Heart right ventricle (tissue), 16 donors: ENCODE measurements around the gene HES1. TPM values are rescaled to one million over a fixed set of nuclear protein-coding genes. Genes with fewer than 3 reads are reported as not detected.
"Not testable (repeated sequence)": the region's sequence is repeated elsewhere in the genome, so short reads cannot be mapped to it uniquely, and the experiment has no call there.

ENCODE experiments used
- ATAC-seq, 8 donors: fragments of 200-7000 bp; cut with Tn5 transposase; one replicate each; pipeline ENCODE4 v1.9.1; 2020; ENCODE audit warnings: mild to moderate bottlenecking in 8 of 8, moderate library complexity in 8 of 8, moderate number of reproducible peaks in 1 of 8
- DNase-seq, 2 donors: peaks; one replicate each; pipeline ENCODE4 v3.0.0-alpha.2; 2020
- H3K27ac ChIP-seq, 10 donors: fragments of 200-600 bp; sonication (generic) in 2 of 10; one replicate each; pipeline versions ENCODE4 v1.5.0 to v1.8.0; 2020 to 2022; ENCODE audit warnings: mild to moderate bottlenecking in 3 of 10
- H3K27me3 ChIP-seq, 7 donors: fragments of 200-600 bp; one replicate each; pipeline ENCODE4 v1.8.0; 2021 to 2022; ENCODE audit warnings: mild to moderate bottlenecking in 2 of 7
- H3K36me3 ChIP-seq, 9 donors: fragments of 200-600 bp; sonication (generic) in 1 of 9; one replicate each; pipeline versions ENCODE4 v1.5.0 to v1.8.0; 2020 to 2022; ENCODE audit warnings: mild to moderate bottlenecking in 2 of 9
- H3K4me1 ChIP-seq, 9 donors: fragments of 200-600 bp; sonication (generic) in 1 of 9; one replicate each; pipeline versions ENCODE4 v1.5.0 to v1.8.0; 2020 to 2022; ENCODE audit warnings: mild to moderate bottlenecking in 4 of 9
- H3K4me3 ChIP-seq, 10 donors: fragments of 200-600 bp; sonication (generic) in 2 of 10; one replicate each; pipeline versions ENCODE4 v1.5.0 to v1.8.0; 2020 to 2022; ENCODE audit warnings: mild to moderate bottlenecking in 7 of 10, moderate library complexity in 2 of 10
- H3K9me3 ChIP-seq, 11 donors: fragments of 200-600 bp in 10 of 11; sonication (generic) in 2 of 11; one replicate each; pipeline versions ENCODE4 v1.5.0 to v1.8.0; 2013 to 2022; ENCODE audit warnings: mild to moderate bottlenecking in 2 of 11, control low read depth in 1 of 11, moderate library complexity in 1 of 11
- WGBS, 2 donors: extraction: QIAGEN DNeasy Blood & Tissue Kit; methylation state at CpG; one replicate each; pipeline ENCODE4 v1.1.7; 2013; ENCODE audit warnings: inconsistent platforms in 1 of 2; 5-methylcytosine and 5-hydroxymethylcytosine counted together
- intact Hi-C, 10 donors: fragments of 100-400 bp; cut with DNase I; formaldehyde crosslinking; loops; one replicate each; pipeline versions ENCODE4 v1.11.1 to v1.14.2; 2022
- polyA plus RNA-seq, 2 donors: library from polyadenylated mRNA; stranded (reverse); fragments of 200-250 nt; gene quantifications; one replicate each; pipeline ENCODE4 v1.2.3, GENCODE V29; 2013
- total RNA-seq, 10 donors: library from RNA; stranded (reverse); fragmentation: NEBNext Ultra II Directional in 3 of 10; extraction: Animal tissue kit (Norgen Biotek cat#: 25700) in 3 of 10; gene quantifications; one replicate each; pipeline versions ENCODE4 v1.2.1 to v1.2.4, GENCODE V29; 2021 to 2023
- TF ChIP-seq, protein P1 (sequence below), 9 donors: fragments of 200-600 bp; sonication (generic) in 2 of 9; IDR thresholded peaks; one replicate each; pipeline versions ENCODE4 v1.5.0 to v1.8.0; 2021 to 2022; ENCODE audit warnings: antibody characterized with exemption in 9 of 9, mild to moderate bottlenecking in 5 of 9, moderate library complexity in 1 of 9
- donor health status: Arrhythmogenic right ventricular cardiomyopathy.
- donor health status: ischemic (EF 13 %, LVEDD 7.1; RV severe dilation, severe dysfunction).
- donor health status: healthy with polysubstance abuse.
- donor health status: DM: no; HTN: yes; CAD: no.
- donor health status: DM: no; HTN: no; CAD: no.
- donor health status: ischemic (EF 25% LVEDD 6.9; RV normal size, moderate dysfunction).
- donor health status: ischemic (EF 25% LVEDD 5.7; RV mildly dilated, moderate dysfunction).
- donor health status: healthy.
- donor health status: DM: yes; HTN: yes; CAD: no.
- donor health status: Ischemic cardiomyopathy.
- donor health status: ischemic (EF 35%, LVEDD 5.7; RV mildly dilated, moderate dysfunction).
- donor health status: nonischemic (EF 11% LVEDD 7.7; RV severe dilation, severe dysfunction).
- donor health status: DM: yes; HTN: yes; CAD: no.
- donor health status: PGD.
- donor health status: ischemic (EF 29% LVEDD 5.4; RV normal size, mild dysfunction).
- donor health status: nonischemic (EF 23%, LVEDD 6.1; RV moderate dilation, normal function).

HES1 gene
- total and polyA plus RNA-seq, 12 donors: 6.8 to 43.2 (median 22.0) TPM

DNA sequence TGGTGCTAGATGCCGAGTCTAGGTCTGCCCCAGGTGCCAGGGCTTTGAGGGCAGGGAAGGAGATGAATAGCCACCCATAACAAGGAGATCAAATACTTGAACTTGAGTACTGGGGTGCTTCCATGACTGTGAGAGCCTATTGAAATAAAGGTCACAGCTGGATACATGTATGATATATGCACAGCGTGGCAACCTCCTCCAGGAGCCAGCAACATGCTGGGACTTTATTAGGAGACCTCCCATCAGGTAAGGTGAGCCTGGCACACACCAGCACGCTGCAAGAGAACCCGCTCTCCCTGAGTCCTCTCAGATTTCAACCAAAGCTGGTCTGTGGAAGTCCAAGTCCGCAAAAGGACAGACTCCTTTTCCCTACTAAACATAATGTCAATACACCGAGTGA, 10.5 kb upstream of the HES1 start:
- TF ChIP-seq, protein P1, sequence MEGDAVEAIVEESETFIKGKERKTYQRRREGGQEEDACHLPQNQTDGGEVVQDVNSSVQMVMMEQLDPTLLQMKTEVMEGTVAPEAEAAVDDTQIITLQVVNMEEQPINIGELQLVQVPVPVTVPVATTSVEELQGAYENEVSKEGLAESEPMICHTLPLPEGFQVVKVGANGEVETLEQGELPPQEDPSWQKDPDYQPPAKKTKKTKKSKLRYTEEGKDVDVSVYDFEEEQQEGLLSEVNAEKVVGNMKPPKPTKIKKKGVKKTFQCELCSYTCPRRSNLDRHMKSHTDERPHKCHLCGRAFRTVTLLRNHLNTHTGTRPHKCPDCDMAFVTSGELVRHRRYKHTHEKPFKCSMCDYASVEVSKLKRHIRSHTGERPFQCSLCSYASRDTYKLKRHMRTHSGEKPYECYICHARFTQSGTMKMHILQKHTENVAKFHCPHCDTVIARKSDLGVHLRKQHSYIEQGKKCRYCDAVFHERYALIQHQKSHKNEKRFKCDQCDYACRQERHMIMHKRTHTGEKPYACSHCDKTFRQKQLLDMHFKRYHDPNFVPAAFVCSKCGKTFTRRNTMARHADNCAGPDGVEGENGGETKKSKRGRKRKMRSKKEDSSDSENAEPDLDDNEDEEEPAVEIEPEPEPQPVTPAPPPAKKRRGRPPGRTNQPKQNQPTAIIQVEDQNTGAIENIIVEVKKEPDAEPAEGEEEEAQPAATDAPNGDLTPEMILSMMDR (IDR thresholded peaks at IDR 0.05): no peak
- ATAC-seq (no peak), DNase-seq (no peak)
- no peak overlapping the region for H3K27ac ChIP-seq
- H3K36me3 ChIP-seq: no peaks in the 10 kb centered on the region
- H3K27me3 ChIP-seq: peaks cover 0 to 80% (median 25%) of the 10 kb centered on the region in 7 donors
- H3K4me3 ChIP-seq: no peak overlapping the region
- WGBS, 2 donors: 94 to 96% methylated on average over 6 of the region's 6 CpGs
- intact Hi-C loops: loop anchor here in 1 of 10 donors (5.0 kb wide), 1 partner anchor 187 kb away; no protein-coding TSS in a partner anchor
- H3K4me1 ChIP-seq: peaks cover 0 to 16% (median 11%) of the 10 kb centered on the region in 9 donors
- no peaks in the 10 kb centered on the region for H3K9me3 ChIP-seq

DNA sequence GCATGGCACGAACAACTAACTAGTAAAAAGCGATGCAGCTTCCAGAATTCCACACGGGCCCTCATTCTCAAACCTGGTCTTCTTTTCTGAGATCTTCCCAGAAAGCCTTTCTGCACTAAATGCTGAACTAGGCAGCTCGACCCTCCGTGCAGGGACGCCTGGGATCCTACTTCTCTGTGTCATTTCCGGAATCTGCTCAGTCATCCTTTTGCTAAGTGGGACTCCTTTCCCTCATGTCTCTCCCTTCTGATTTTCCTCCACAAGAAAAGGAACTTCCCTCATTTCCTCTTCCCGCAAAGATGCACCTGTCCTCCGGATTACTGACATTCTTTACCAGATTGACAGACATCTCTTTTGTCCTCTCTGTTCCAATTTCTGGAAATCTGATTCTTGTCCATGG, 9.2 kb upstream of the HES1 start:
- no peak for ATAC-seq
- TF ChIP-seq, protein P1 (IDR thresholded peaks at IDR 0.05): no peak
- DNase-seq: no peak
- no peaks in the 10 kb centered on the region for H3K9me3 ChIP-seq
- peaks cover 0 to 80% (median 25%) of the 10 kb centered on the region in 7 donors for H3K27me3 ChIP-seq
- intact Hi-C loops: loop anchor here in 1 of 10 donors (5.0 kb wide), 1 partner anchor 186 kb away; no protein-coding TSS in a partner anchor
- peaks cover 0 to 26% (median 22%) of the 10 kb centered on the region in 9 donors for H3K4me1 ChIP-seq
- H3K36me3 ChIP-seq: no peaks in the 10 kb centered on the region
- WGBS, 2 donors: 73 to 80% methylated on average over 9 of the region's 9 CpGs
- no peak overlapping the region for H3K27ac ChIP-seq
- H3K4me3 ChIP-seq: no peak overlapping the region

DNA sequence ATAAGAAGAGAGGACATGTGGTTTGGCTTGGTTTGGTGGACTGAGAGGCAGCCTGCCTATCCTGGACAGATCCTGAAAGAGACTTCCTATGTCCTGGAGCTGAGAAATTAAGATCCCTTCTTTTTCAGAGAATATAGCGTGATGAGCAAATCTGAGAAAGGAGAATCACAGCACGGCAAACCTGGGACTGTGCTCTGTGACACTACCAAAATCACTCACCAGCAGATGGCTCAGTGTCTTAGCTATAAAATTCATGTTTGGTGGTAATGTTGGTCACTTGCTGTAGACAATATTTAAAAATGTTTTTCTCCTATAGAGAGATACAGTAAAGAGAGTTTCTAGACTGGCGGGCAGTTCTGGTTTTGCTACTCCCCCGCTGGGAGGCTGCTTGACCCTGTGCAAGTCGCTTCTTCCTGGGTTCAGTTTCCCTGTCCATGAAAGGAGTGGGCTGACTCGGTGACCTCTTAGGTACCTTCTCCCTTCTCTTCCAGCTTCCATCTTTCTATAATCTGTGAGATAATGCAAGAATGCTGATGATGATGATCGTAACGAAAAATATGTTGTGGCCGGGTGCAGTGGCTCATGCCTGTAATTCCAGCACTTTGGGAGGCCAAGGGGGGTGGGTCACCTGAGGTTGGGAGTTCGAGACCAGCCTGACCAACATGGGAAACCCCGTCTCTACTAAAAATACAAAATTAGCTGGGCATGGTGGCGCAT, 7.6 kb upstream of the HES1 start:
- Histone ChIP-seq H3K27me3 (peaks cover 0 to 73% (median 25%) of the 10 kb centered on the region in 7 donors), H3K36me3 (no peaks in the 10 kb centered on the region), H3K27ac (no peak overlapping the region), H3K4me3 (no peak overlapping the region), H3K4me1 (peaks cover 0 to 36% (median 26%) of the 10 kb centered on the region in 9 donors), H3K9me3 (no peaks in the 10 kb centered on the region)
- DNase-seq (no peak), ATAC-seq (no peak)
- WGBS, 2 donors: 94 to 96% methylated on average over 12 of the region's 12 CpGs
- intact Hi-C loops: loop anchor here in 1 of 10 donors (5.0 kb wide), 1 partner anchor 184 kb away; no protein-coding TSS in a partner anchor
- TF ChIP-seq, protein P1 (IDR thresholded peaks at IDR 0.05): peak in 1 of 9 donors; percentile 19

DNA sequence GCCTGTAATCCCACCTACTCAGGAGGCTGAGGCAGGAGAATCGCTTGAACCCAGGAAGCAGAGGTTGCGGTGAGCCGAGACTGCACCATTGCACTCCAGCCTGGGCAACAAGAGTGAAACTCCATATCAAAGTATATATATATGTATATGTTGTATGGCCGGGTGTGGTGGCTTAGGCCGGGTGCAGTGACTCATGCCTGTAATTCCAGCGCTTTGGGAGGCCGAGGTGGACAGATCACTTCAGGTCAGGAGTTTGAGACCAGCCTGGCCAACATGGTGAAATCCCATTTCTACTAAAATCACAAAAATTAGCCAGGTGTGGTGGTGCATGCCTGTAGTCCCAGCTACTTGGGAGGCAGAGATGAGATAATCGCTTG, 7.0 kb upstream of the HES1 start:
- 92 to 94% methylated on average over 8 of the region's 8 CpGs for WGBS, 2 donors
- H3K4me3 ChIP-seq, H3K9me3 ChIP-seq, ATAC-seq, DNase-seq, H3K36me3 ChIP-seq, H3K27ac ChIP-seq: not testable (repeated sequence)
- intact Hi-C loops: loop anchor here in 1 of 10 donors (5.0 kb wide), 1 partner anchor 183 kb away; no protein-coding TSS in a partner anchor
- Histone ChIP-seq H3K27me3 (peaks cover 0 to 67% (median 24%) of the 10 kb centered on the region in 7 donors), H3K4me1 (peaks cover 0 to 41% (median 30%) of the 10 kb centered on the region in 9 donors)
